HG02798 (cell line): ENCODE results near the gene CASP1.

Source experiments
- ATAC-seq: cut with Tn5 transposase; IDR thresholded peaks from one replicate; pipeline ENCODE4 v1.9.1; 2021; ENCODE audit warnings: mild to moderate bottlenecking; ENCODE audit not compliant: unreplicated experiment, poor library complexity

Gene CASP1

DNA sequence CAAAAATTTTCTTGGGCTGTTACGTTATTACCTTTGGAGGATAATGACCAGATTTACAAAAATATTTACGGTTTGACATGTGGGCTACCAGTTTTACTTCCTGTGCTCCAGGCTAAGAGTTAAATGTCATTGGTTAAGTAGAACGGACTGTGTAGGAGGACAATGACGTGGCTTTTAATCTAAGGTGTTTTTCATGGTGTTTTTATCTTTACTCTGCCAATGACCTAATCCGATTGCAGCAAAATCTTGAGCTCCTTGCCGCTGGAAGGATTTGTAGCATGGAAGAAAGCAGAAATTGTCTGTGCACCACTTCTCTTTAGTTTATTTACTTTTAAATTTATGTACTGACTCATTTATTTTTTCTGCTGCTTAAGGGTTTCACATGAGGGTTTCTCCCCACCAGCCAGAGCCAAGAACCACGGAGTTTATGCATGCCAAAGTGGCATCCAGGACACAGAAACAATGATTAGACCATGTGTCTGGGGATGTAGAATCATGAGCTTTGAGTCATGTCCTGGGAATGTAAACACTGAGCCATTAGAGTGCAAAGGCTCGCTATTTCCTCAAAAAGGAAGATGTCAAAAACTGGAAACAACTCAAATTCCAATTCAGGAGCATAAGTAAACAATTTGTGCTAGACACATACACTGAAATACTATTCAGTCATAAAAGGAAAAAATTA, 12.1 kb upstream of the CASP1 start:
- ATAC-seq, result no peak

DNA sequence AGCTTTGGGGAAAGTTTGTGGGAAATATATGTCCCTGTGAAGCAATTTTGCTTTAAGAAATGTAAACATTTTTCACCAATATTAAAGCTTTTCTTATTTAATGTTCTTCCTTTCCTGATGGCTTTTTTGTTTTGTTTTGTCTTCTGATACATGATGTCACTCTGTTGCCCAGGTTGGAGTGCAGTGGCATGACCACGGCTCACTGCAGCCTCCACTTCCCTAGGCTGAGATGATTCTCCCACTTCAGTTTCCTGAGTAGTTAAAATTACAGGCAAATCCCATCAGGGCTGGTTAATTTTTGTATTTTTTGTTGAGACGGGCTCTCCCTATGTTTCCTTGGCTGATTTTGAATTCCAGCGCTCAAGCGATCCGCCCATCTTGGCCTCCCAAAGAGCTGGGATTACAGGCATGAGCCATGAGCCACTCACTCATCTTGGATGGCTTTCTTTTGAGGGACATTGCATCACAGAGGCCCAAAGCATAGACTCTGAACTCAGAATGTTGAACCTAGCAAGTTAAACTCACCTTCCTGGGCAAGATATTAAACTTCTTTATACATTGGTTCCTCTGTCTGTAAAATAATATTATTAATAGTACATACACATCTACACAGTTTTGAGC, 10.8 kb upstream of the CASP1 start:
- ATAC-seq, result no peak

DNA sequence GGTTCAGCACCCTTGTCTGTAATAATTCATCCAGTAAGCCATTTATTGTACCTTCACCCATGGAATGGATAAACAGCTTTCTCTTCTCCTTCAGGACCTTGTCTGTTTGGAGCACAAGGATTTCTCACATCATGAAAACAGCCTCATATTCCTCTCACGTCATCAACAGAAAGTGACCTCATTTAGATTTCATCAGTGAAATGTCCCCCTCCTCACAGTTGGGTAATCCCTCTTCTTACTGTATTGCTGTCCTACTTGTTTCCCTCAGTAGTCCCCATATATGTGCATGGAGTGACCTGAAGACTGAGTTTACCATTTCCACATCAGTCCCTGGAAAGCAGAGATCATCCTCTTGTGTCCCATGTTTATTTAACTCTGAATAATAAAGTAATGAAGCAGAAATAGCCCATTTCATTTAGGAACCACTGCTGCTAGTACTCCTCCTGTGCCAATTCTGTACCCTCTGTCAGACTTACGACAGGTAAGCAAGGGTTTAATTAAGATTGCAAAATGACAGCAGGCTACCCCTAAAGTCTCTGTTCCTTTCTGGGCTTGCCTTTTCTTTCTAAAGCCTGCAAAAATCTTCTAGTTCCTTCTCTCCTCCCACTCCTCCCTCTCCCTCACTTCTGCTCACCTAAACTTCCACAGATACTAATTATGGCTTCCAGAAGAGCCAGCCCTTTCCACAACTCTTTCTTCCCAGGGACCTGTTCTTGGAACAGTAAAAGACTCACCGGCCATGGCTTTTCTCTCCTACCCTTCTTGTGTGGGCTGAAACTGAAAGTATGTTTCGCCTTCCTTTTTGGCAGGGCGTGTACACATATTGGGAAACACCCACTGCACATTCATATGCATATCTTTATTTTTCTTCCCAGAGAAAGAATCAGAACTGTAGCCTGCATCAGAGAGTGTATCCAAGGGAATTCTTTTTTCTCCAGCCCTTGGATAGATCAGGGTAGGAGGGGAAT, 9.9 kb upstream of the CASP1 start, which contains the start of gene CARD16:
Gene CARD16, minus strand, starts transcription at position 779 of the 968 bp plus-strand sequence. Its CDS starts 38 bp downstream, at position 741.
- peak; percentile 99 for ATAC-seq

DNA sequence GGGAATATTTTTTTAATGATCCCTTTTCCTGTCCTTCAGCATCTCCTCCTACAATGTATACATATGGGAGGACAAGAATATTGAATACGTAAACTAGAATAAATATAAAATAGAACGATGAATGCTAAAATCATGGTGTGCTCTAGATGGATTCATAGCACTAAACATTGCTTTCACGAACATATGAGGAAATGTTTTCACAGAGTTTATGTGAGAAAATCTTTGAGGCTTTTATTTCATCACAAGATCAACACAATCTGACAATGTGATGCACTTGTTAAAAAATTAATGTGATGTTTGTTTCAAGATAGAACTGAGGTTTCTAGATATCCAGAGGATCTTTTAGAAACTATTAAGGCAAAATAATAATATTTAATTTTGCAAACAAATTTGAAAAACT, 7.2 kb upstream of the CASP1 start:
- no peak for ATAC-seq

DNA sequence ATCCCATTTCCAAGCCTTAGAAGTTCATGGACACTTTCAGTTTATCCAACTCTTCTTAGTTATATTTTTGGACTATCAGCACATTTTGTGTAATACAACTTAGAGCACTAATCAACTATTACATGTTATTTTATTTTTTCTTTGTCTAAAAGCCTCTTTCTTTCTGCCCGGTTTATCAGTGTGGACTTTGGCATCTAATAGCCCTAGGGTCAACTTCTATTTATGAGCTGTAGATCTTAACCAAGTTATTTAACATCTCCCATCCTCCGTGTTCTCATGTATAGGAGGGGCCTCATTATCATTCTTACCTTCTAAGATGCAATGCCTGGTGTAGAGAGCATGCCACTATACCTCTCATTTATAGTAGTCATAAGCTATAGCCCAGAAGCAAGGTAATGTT, 5.8 kb upstream of the CASP1 start:
- no peak for ATAC-seq

DNA sequence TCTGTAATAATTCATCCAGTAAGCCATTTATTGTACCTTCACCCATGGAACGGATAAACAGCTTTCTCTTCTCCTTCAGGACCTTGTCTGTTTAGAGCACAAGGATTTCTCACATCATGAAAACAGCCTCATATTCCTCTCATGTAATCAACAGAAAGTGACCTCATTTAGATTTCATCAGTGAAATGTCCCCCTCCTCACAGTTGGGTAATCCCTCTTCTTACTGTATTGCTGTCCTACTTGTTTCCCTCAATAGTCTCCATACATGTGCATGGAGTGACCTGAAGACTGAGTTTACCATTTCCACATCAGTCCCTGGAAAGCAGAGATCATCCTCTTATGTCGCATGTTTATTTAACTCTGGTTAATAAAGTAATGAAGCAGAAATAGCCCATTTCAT, 556 bp downstream of the CASP1 start:
- ATAC-seq, result peak; percentile 10

DNA sequence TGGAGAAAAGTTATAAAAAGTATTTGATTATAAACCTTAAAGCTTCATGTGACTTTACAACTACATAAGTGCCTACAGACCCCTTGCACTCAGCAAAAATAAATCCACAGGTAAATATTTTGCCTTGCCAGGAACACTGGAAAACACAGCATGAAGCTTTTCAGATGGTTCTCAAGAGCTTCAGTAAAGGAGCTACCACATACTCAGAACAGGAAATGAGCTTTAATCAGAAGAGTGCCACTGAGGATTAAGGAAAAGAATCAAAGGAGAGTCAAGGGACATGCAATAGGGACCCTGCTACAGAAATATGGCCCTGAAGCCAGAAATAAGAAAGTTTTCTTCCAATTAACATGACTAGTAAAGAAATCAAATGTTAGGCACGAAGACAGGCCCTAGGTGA, 1.2 kb downstream of the CASP1 start:
- peak; percentile 27 for ATAC-seq

DNA sequence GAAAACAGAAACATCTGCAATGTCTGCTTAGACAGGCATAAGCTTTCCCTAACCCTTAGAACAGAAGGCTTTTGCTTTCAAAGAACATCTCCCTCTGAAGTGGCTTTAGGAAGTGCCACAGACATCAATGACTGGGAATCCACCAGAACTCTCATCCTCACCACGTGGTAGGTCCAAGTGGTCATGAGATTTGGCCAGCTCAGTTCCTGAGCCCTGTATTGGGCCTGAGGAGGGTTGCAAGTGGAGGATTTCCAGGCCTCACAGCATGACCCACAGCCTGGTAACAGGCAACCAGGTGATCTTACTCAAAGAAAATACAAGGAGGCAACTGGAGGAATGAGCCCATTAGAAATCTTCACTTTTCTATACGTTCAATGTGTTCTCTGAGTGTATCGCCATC, 1.6 kb downstream of the CASP1 start:
- peak; percentile 30 for ATAC-seq

DNA sequence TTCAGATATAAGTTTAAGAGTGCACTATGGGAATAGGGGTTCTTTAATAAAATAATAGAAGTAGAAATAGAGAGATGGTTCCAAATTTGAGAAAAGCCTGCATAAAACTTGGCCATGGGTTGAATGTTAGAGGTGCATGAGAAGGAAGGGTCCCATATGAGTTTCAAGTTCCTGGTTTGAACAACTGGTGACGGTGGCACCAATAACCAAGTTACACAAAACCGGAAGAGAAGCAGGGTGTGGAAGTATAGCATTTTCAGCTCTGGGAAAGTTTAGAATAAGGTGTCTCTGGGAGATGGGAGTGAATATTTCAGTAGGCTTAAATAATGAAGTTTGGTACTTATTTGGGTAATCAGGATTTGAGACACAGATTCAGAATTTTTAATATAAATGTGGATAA, 2.4 kb downstream of the CASP1 start:
- ATAC-seq, result peak; percentile 29

DNA sequence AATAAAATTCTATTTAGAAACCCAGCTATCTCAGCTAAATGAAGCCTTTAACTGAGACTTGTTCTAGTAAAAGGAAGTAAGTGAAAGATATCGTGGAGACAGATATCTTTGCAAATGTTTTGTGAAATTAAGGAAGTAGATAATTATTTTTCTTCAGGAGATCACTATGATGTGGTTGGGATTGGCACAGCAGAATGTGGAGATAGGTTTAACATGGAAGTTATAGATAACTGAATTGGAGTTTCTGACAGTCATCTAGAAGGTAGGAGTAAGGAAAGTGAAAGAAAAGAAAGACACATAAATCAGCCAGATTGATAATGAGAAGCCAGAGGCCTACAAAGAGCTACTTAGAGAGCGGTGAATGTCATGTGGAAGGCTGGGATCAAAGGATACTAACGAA, 7.3 kb downstream of the CASP1 start:
- ATAC-seq, result no peak

DNA sequence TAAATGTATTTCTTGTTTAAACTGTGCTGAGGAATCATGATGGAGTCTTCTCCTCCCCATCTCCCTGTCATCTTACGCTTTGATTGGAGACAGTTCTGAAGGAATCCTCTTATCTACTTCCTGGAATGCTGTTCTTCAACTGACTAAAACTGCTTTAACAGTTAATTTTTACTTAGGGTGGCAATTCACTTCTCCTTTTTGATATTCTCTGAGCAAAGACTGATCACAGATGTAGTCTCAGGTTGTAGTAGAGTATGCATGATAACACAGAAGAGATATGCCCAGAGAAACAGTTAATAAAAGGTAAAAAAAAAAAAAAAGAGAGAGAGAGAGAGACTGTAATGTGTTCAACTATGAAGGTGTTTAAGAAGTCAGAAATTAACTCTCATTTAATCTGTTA, 10.6 kb downstream of the CASP1 start:
- ATAC-seq, result no peak

DNA sequence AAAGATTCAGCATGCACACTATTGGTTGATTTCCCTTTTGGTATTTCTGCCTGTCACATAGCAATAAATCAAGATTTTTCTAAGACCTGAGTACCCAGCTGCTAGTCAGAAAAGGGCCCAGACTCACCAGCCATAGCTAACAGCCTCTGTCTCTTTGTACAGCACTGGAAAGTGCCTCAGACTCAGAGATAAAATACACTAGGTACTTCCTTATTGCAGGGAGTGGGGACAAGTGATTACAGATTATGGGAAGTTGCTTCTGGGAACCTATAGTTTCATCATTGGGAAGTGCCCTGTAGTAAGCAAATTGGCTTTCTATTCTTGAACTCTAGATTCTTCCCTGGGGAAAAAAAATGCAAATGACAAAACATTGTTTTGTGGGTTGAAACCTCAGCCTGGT, 11.9 kb downstream of the CASP1 start, which contains the start of gene CASP5:
Gene CASP5, minus strand, starts transcription at position 166 of the 400 bp plus-strand sequence. Its CDS starts 32 bp downstream, at position 134.
- ATAC-seq, result no peak

DNA sequence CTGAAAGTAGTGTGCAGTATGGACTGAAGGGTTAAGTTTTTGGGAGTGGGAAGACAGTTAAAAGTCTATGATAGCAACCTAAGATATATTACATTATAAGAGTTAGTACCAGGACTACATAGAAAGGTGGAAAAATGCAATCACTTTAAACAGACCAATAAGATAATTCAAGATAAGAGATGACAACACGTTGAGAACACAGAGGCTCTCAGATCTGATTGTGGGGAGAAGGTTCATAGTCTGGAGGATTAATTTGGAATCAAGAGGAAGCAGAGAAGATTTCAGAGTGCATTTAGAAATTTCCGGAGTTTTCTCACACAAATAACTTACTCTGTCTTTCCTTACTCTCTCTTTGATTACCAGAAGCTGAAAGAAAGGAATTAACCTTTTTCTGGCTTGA, 12.4 kb downstream of the CASP1 start:
- ATAC-seq, result no peak

DNA sequence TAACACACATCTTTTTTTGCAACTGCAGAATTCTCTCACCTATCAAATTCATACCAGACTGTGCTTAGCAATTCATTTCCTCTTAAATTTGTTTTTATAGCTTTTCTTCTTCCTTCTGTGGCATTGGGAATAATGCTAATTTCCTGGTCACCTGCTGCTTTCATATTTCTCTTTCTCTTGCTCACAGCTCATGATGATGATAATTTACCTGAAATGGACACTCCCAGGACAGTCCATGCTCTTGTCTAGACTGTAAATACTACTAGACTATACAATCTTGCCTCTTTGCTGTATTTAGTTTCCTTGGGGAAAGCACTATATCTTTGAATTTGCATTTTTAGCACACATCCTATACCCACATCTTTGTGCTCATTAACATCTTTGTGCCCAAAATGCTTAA, 27.5 kb downstream of the CASP1 start:
- no peak for ATAC-seq

DNA sequence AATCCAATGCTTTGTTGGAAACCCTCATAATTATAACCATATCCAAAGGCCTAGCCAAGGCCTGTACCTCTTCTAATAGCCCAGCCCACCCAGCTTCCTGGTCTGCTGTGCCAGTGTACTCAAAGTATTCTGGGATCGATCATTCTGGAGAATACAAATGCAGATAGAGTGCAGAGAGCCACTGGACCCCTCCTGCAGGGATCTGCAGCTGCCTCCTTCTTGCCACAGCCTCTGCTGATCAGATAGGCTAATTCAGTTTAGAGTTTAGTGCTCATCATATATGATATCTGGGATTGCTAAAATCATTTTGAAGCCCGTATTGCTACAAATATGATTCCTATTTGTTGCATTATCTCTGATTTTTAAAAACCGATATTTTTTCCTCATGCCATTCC, 29.5 kb downstream of the CASP1 start:
- no peak for ATAC-seq

DNA sequence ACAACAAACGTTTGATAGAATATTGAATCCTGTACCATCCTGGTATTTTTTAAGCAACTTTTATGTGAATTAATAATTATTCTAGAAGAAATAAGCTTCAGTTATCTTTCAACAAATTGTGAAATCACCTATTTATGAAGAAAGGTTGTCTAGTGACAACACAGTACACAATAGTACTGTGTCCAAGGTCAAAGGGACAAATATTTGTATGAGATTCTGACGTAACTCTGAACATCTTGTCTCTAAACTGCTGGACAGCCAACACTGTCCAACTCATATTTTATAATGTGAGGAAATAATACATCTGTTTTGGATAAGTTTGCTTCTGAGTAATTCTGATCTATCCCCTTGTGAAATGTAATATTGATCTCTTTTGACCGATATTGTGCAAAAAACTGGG, 30.9 kb downstream of the CASP1 start:
- no peak for ATAC-seq

DNA sequence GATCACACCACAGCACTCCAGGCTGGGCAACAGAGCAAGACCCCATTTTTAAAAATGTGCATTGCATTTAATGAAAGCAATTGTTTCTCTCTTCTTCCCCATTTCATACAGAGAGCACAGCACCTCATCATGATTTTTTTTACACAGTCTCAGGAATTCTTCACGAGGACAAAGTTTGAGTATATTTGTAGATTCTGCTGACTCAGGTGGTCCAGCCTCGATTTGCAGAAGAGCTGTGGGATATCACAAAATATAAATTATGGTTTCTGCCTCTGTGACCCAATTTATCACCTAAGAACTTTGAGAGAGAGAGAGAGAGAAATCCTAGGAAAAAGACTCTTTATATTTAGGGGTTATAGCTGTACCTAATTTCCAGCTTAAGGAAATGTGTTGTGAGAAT, 31.8 kb downstream of the CASP1 start:
- no peak for ATAC-seq

DNA sequence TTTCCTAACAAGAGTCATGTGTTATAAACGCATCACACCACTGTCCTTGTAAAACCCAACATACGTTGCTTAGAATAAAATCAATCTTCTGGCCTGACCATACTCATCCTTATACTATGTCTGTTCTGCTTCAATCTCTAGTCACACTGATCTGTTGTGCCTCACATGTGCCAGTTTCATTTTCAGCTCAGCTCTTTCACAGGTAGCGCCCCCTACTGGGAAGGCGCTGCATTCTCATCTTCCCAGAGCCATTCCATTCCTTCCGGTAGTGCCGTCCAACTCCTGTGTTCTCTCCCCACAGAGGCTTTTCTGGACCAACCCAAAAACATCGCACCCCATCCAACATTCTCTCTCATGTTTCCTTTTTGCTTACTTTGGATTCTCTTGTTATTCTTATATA, 34.1 kb downstream of the CASP1 start:
- peak; percentile 92 for ATAC-seq

DNA sequence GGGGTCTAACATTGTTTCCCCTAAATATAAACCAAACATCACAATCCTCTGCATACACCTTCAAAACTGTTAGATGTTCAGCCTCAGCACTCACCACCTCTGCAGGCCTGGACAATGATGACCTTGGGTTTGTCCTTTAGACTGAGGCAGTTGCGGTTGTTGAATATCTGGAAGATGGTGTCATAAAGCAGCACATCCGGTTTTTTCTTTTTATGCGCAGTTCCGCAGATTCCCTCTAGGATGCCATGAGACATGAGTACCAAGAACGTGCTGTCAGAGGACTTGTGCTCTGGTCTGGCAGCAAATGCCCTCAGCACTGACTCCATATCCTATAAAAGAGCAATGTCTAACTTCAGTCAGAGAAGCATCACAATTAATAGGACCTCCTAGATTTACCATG, 34.8 kb downstream of the CASP1 start:
- ATAC-seq, result no peak

DNA sequence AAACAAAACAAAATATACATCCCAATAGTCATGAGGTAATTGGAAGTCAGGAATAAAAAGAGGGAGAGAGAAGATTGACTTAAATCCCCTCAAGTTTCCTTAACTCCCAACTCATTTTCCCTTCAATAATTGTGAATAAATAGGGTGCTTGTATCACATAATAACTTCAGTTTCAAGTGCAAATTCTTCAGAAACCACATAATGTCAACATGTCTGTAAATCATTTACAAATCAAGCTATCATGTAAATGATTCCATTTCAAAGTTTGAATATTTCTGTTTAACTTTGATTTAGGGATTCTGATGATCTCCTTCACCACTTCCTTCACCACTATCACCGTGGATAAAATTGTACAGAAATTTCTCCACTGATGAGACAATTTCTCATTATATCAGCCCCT, 35.2 kb downstream of the CASP1 start:
- no peak for ATAC-seq

DNA sequence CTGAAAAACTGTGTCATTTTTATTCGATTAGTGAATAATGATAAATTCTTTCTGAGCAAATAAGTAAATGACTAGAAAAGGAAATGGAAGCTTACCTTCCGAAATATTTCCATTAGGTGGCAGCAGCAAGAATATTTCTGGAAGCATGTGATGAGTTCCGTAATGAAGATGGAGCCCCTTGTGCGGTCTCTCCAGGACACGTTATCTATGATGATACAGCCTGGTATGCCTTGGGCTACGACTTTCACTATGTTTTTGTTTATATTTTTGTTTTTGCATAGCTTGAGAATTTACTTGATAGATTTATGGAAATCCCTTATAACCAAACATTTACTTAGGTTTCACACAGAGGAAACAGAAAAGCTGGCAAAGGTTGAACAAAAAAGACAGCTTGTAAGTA, 37.7 kb downstream of the CASP1 start:
- no peak for ATAC-seq
